ENCODE data around the gene SMS.

DNA sequence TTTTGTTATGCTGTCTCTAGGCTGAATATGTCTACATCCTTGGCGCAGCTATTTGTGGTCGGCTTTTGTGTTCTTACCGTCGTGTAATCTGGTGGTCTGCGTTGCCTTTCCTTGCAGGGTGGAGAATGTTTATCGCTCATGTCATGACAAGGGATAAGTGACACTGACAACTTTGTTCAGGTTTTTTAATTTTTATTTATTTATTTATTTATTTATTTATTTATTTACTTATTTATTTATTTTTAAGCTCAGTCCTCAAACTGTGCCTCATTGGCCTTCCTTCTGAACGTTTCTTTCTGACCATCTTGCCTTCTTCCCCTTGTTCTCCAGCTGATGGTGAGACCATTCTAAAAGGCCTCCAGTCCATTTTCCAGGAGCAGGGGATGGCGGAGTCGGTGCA is 26.4 kb downstream of the SMS start:
- no peak for TF ChIP-seq CTCF (IDR thresholded peaks at IDR 0.05; ENCODE audit: insufficient read depth, low read depth, low read length)
- TF ChIP-seq EZH2 (IDR thresholded peaks at IDR 0.05; ENCODE audit: insufficient read depth, low read length), result no peak

Measured in astrocyte (in vitro differentiated cells and primary cell).